ENCODE data around the gene PLEKHJ1.

GRCh38 chr19:2187159-2187558, 49.0 kb downstream of the PLEKHJ1 start:
- TF ChIP-seq CTCF (IDR thresholded peaks at IDR 0.05 in 4 of 5, conservative IDR thresholded peaks at IDR 0.05 in 1 of 5), result no peak
- TF ChIP-seq POLR2A (IDR thresholded peaks at IDR 0.05), result no peak
